Transverse colon (tissue), 4 donors: ENCODE data around the gene PLXNA3.

Source experiments
- CTCF ChIP-seq, 5 experiments: fragments of 200-600 bp in 3 of 5; fragments of 450-650 bp in 2 of 5; sonication (generic) in 3 of 5; IDR thresholded peaks; 1 replicate in 2 of 5; 2 replicates in 3 of 5; pipeline ENCODE4 v1.5.1; 2016 to 2017; ENCODE audit warnings: antibody characterized with exemption in 5 of 5, inconsistent platforms in 3 of 5, mild to moderate bottlenecking in 2 of 5, moderate library complexity in 1 of 5
- EP300 ChIP-seq: sonication (generic); formaldehyde crosslinking; IDR thresholded peaks from one replicate; pipeline ENCODE4 v1.6.1; 2017; ENCODE audit warnings: antibody characterized with exemption, low read depth
- POLR2A ChIP-seq: fragments of 450-650 bp; IDR thresholded peaks from one replicate; pipeline ENCODE4 v1.6.1; 2016; ENCODE audit warnings: antibody characterized with exemption, mild to moderate bottlenecking, moderate library complexity
- POLR2AphosphoS5 ChIP-seq, 3 donors: sonication (generic); formaldehyde crosslinking; IDR thresholded peaks; one replicate each; pipeline ENCODE4 v1.6.1; 2016; ENCODE audit warnings: antibody characterized with exemption in 3 of 3

- TF ChIP-seq CTCF (IDR thresholded peaks at IDR 0.05) = no peak
- TF ChIP-seq POLR2A = no peak
- TF ChIP-seq POLR2AphosphoS5 (IDR thresholded peaks at IDR 0.05) = no peak
- TF ChIP-seq EP300 = no peak
Observed at GRCh38 chrX:154440623-154441357, 17.3 kb upstream of the PLXNA3 start.
